NCI-H748 (cell line): ENCODE results near the gene PDE10A.
"Not testable (repeated sequence)": the region's sequence is repeated elsewhere in the genome, so short reads cannot be mapped to it uniquely, and the experiment has no call there.

Source experiments
- DNase-seq: peaks from one replicate; lab custom pipeline; 2025; ENCODE audit not compliant: unreplicated experiment; lab: John Stamatoyannopoulos, UW

Gene PDE10A

GRCh38 chr6:165628955-165629354 is 34.1 kb downstream of the PDE10A start:
- DNase-seq: no peak

- no peak for DNase-seq
These were observed 35.7 kb downstream of the PDE10A start for GRCh38 chr6:165627366-165627765.

GRCh38 chr6:165626711-165627110 is 36.3 kb downstream of the PDE10A start:
- DNase-seq: no peak

GRCh38 chr6:165624871-165625639 is 38.0 kb downstream of the PDE10A start:
- no peak for DNase-seq

GRCh38 chr6:165621940-165622339 is 41.1 kb downstream of the PDE10A start:
- DNase-seq: no peak

GRCh38 chr6:165618891-165619290 is 44.1 kb downstream of the PDE10A start:
- not testable (repeated sequence) for DNase-seq

- no peak for DNase-seq
These were observed 44.8 kb downstream of the PDE10A start for GRCh38 chr6:165618241-165618640.

GRCh38 chr6:165617528-165617927 is 45.5 kb downstream of the PDE10A start:
- no peak for DNase-seq

- DNase-seq: no peak
These were observed 46.9 kb downstream of the PDE10A start for GRCh38 chr6:165616116-165616515.

GRCh38 chr6:165615636-165616035 is 47.4 kb downstream of the PDE10A start:
- DNase-seq: no peak

- DNase-seq: no peak
These were observed 51.7 kb downstream of the PDE10A start for GRCh38 chr6:165611294-165611693.

GRCh38 chr6:165608577-165608976 is 54.5 kb downstream of the PDE10A start:
- DNase-seq: not testable (repeated sequence)

GRCh38 chr6:165606740-165607008 is 56.4 kb downstream of the PDE10A start:
- DNase-seq: no peak

- DNase-seq: no peak
These were observed 56.9 kb downstream of the PDE10A start for GRCh38 chr6:165605901-165606739.

- DNase-seq: no peak
These were observed 57.7 kb downstream of the PDE10A start for GRCh38 chr6:165605182-165605875.

GRCh38 chr6:165602291-165602690 is 60.8 kb downstream of the PDE10A start:
- DNase-seq: no peak

GRCh38 chr6:165600606-165601005 is 62.4 kb downstream of the PDE10A start:
- no peak for DNase-seq

- DNase-seq: no peak
These were observed 63.2 kb downstream of the PDE10A start for GRCh38 chr6:165599596-165600487.

GRCh38 chr6:165599121-165599520 is 63.9 kb downstream of the PDE10A start:
- DNase-seq: no peak

- no peak for DNase-seq
These were observed 65.2 kb downstream of the PDE10A start for GRCh38 chr6:165597821-165598220.
